GM12878 (cell line): ENCODE results near the gene AKAP13. TPM values are rescaled to one million over a fixed set of nuclear protein-coding genes. Genes with fewer than 3 reads are reported as not detected.
A peak's percentile ranks its signal among the peaks of the same experiment; 100 is the strongest.

ENCODE experiments used
- ATAC-seq: fragments of 200-7000 bp; cut with Tn5 transposase; 3 replicates; pipeline ENCODE4 v1.9.1; 2020; ENCODE audit warnings: mild to moderate bottlenecking, moderate library complexity
- BruUV-seq: library from RNA; stranded (reverse); fragments of 400-500 nt; replicated peaks from 2 replicates; lab custom pipeline; 2021; lab: Mats Ljungman, UMichigan
- CTCF ChIA-PET: fragments of 300-600 bp; sonication (Branson Sonifier 250); formaldehyde crosslinking; extraction: SDS; loops from one replicate; lab custom pipeline; 2021; ENCODE audit warnings: inconsistent platforms; lab: Yijun Ruan, JAX
- POLR2A ChIA-PET: fragments of 350-600 bp; formaldehyde crosslinking; extraction: SDS; loops from one replicate; lab custom pipeline; 2021; ENCODE audit warnings: inconsistent platforms; lab: Charles Lee
- RAD21 ChIA-PET: fragments of 300-600 bp; sonication (Branson Sonifier 250); formaldehyde crosslinking; loops from one replicate; lab custom pipeline; 2023; ENCODE audit warnings: antibody characterized with exemption; ENCODE audit not compliant: unreplicated experiment; lab: Charles Lee
- SMC1A ChIA-PET: fragments of 300-600 bp; sonication (Branson Sonifier 250); formaldehyde crosslinking; loops from one replicate; lab custom pipeline; 2023; ENCODE audit not compliant: unreplicated experiment, uncharacterized antibody; lab: Charles Lee
- DNase-seq: peaks from one replicate; pipeline ENCODE4 v3.0.0-alpha.2; 2011; ENCODE audit warnings: low read depth, low spot score
- FAIRE-seq: peaks from 3 replicates; lab custom pipeline; 2011; peaks lifted over from hg19 to GRCh38; lab: Jason Lieb, UNC
- H2AFZ ChIP-seq: 2 replicates; pipeline ENCODE4 v1.6.0; 2011; ENCODE audit warnings: low read depth, low read length, control low read depth; ENCODE audit not compliant: control insufficient read depth
- H3K27ac ChIP-seq: 2 replicates; pipeline ENCODE4 v1.5.1; 2011; ENCODE audit warnings: control low read depth; ENCODE audit not compliant: control insufficient read depth, insufficient read depth
- H3K27me3 ChIP-seq, 2 experiments: replicated peaks in 1 of 2; 2 replicates each; pipeline versions ENCODE4 v1.6.0 to v1.6.1; 2011; ENCODE audit warnings: low read length in 1 of 2; ENCODE audit not compliant: control insufficient read depth in 2 of 2, insufficient read depth in 2 of 2
- H3K36me3 ChIP-seq, 2 experiments: 2 replicates each; pipeline ENCODE4 v1.5.1; 2011; ENCODE audit warnings: low read length in 1 of 2; ENCODE audit not compliant: control insufficient read depth in 2 of 2, insufficient read depth in 2 of 2
- H3K4me1 ChIP-seq: 2 replicates; pipeline ENCODE4 v1.6.1; 2011; ENCODE audit warnings: mild to moderate bottlenecking, low read length, moderate library complexity, mixed read lengths; ENCODE audit not compliant: control insufficient read depth, insufficient read depth
- H3K4me2 ChIP-seq: 2 replicates; pipeline ENCODE4 v1.6.0; 2011; ENCODE audit warnings: control low read depth; ENCODE audit not compliant: control insufficient read depth, insufficient read depth
- H3K4me3 ChIP-seq: fragments of 200-600 bp; sonication (generic); 2 replicates; pipeline ENCODE4 v1.5.1; 2016
- H3K79me2 ChIP-seq: 2 replicates; pipeline ENCODE4 v1.6.0; 2011; ENCODE audit warnings: low read length; ENCODE audit not compliant: control insufficient read depth, insufficient read depth
- H3K9ac ChIP-seq: 2 replicates; pipeline ENCODE4 v1.8.0; 2011; ENCODE audit warnings: low read length, control low read depth, mixed read lengths; ENCODE audit not compliant: control insufficient read depth, insufficient read depth
- H3K9me3 ChIP-seq: replicated peaks from 3 replicates; pipeline ENCODE4 v1.5.1; 2011; ENCODE audit warnings: mild to moderate bottlenecking, low read length; ENCODE audit not compliant: control insufficient read depth, insufficient read depth
- H4K20me1 ChIP-seq: 2 replicates; pipeline ENCODE4 v1.6.0; 2011; ENCODE audit not compliant: control insufficient read depth, insufficient read depth
- BCL11A ChIP-seq: IDR thresholded peaks from 2 replicates; pipeline ENCODE4 v1.6.1; 2011; ENCODE audit warnings: low read depth, low read length
- ZNF207 ChIP-seq: fragments of 450-650 bp; IDR thresholded peaks from 2 replicates; pipeline ENCODE4 v1.6.1; 2014; ENCODE audit warnings: antibody characterized with exemption, mild to moderate bottlenecking, borderline replicate concordance
- WGBS: methylation state at CpG from one replicate; pipeline ENCODE4 v1.1.6; 2016; ENCODE audit warnings: low lambda C conversion rate; ENCODE audit not compliant: insufficient replicate concordance, insufficient coverage; ENCODE audit errors: missing lambda C conversion rate; 5-methylcytosine and 5-hydroxymethylcytosine counted together
- in situ Hi-C: fragments of 300-500 bp; cut with MboI; formaldehyde crosslinking; loops from 9 replicates; pipeline ENCODE4 v1.14.3; 2018; ENCODE audit warnings: mixed read lengths
- intact Hi-C: fragments of 100-400 bp; cut with micrococcal nuclease; formaldehyde crosslinking; loops from one replicate; pipeline ENCODE4 v1.14.2; 2022; ENCODE audit not compliant: unreplicated experiment
- polyA plus RNA-seq, 11 experiments: library from polyadenylated mRNA; depleted of rRNA in 4 of 11; unstranded in 6 of 11; stranded (reverse) in 5 of 11; fragments of >200 nt; fragmentation: Nextera tagmentation in 4 of 11; fragmentation: Illumina TruSeq in 1 of 11; extraction: Ambion mirVana in 4 of 11; extraction: Trizol in 1 of 11; gene quantifications; 1 replicate in 1 of 11; 2 replicates in 10 of 11; pipeline versions ENCODE4 v1.2.1 to v1.2.3, GENCODE V29; 2011 to 2016; ENCODE audit warnings: inconsistent platforms in 2 of 11, missing spikeins in 2 of 11, low read depth in 1 of 11
- total RNA-seq, 4 experiments: library from RNA; depleted of rRNA in 3 of 4; stranded (reverse); fragments of >200 nt in 3 of 4; fragmentation: Illumina TruSeq in 1 of 4; extraction: Trizol in 1 of 4; gene quantifications; 2 replicates each; pipeline versions ENCODE4 v1.2.1 to v1.2.3, GENCODE V29; 2013 to 2021
- TF ChIP-seq, protein P1 (sequence below): fragments of 450-650 bp; IDR thresholded peaks from 2 replicates; pipeline ENCODE4 v1.6.1; 2017; ENCODE audit warnings: mild to moderate bottlenecking, moderate library complexity
- TF ChIP-seq, protein P2 (sequence below): IDR thresholded peaks from 2 replicates; pipeline ENCODE4 v1.6.1; 2011; ENCODE audit warnings: low read depth, low read length, improper control_type of control experiment, borderline replicate concordance

The AKAP13 gene
- total and polyA plus RNA-seq, 10 of the 15 experiments (the other 5 are each of a cell fraction or from before 2014, with no cell fraction given) = 14.4 to 74.9 (median 55.1) TPM

DNA sequence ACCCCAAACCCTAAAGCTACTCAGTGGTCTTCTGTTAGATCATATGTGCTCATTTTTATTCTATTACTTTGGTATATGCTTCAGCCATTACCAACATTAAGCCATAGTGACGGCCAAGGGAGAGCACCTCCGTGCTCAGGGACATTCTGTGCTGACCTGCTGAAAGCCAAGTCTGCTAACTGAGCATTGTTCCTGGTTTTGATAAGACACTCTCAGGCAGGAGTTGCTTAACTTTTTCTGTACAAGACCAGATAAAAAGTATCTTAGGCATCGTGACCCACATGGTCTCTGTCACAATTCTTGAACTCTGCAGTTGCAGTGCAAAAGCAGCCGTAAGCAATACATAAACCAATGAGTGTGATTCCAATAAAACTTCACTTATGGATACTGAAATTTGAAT is 313.7 kb downstream of the AKAP13 start:
- ChIA-PET SMC1A (interaction anchor here (1.1 to 9.5 kb wide), 10 partner anchors 9 to 282 kb away, joined by 3 to 311 read pairs (median 6); no protein-coding TSS in a partner anchor), POLR2A (interaction anchor here (0.9 to 7.6 kb wide), 3 partner anchors 9 to 17 kb away, joined by 7 to 217 read pairs (median 86); no protein-coding TSS in a partner anchor), CTCF (interaction anchor here (1.6 to 9.1 kb wide), 3 partner anchors 11 to 78 kb away, joined by 4 to 93 read pairs (median 59); no protein-coding TSS in a partner anchor), RAD21 (interaction anchor here (1.0 to 8.0 kb wide), 4 partner anchors 8 to 21 kb away, joined by 3 to 173 read pairs (median 26); no protein-coding TSS in a partner anchor)
- no peak overlapping the region for H2AFZ ChIP-seq
- WGBS = 84% methylated on average over 4 of the region's 4 CpGs
- TF ChIP-seq ZNF207 (no peak), BCL11A (no peak)
- TF ChIP-seq, protein P1, sequence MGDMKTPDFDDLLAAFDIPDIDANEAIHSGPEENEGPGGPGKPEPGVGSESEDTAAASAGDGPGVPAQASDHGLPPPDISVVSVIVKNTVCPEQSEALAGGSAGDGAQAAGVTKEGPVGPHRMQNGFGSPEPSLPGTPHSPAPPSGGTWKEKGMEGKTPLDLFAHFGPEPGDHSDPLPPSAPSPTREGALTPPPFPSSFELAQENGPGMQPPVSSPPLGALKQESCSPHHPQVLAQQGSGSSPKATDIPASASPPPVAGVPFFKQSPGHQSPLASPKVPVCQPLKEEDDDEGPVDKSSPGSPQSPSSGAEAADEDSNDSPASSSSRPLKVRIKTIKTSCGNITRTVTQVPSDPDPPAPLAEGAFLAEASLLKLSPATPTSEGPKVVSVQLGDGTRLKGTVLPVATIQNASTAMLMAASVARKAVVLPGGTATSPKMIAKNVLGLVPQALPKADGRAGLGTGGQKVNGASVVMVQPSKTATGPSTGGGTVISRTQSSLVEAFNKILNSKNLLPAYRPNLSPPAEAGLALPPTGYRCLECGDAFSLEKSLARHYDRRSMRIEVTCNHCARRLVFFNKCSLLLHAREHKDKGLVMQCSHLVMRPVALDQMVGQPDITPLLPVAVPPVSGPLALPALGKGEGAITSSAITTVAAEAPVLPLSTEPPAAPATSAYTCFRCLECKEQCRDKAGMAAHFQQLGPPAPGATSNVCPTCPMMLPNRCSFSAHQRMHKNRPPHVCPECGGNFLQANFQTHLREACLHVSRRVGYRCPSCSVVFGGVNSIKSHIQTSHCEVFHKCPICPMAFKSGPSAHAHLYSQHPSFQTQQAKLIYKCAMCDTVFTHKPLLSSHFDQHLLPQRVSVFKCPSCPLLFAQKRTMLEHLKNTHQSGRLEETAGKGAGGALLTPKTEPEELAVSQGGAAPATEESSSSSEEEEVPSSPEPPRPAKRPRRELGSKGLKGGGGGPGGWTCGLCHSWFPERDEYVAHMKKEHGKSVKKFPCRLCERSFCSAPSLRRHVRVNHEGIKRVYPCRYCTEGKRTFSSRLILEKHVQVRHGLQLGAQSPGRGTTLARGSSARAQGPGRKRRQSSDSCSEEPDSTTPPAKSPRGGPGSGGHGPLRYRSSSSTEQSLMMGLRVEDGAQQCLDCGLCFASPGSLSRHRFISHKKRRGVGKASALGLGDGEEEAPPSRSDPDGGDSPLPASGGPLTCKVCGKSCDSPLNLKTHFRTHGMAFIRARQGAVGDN = peak; percentile 21
- TF ChIP-seq, protein P2, sequence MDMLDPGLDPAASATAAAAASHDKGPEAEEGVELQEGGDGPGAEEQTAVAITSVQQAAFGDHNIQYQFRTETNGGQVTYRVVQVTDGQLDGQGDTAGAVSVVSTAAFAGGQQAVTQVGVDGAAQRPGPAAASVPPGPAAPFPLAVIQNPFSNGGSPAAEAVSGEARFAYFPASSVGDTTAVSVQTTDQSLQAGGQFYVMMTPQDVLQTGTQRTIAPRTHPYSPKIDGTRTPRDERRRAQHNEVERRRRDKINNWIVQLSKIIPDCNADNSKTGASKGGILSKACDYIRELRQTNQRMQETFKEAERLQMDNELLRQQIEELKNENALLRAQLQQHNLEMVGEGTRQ = no peak
- in situ Hi-C loops (no loop called here), intact Hi-C loops (loop anchor here (5.0 to 10.0 kb wide), 4 partner anchors 47 to 309 kb away; partner anchors contain the start of gene AKAP13)
- FAIRE-seq = no peak
- H4K20me1 ChIP-seq = no peaks in the 10 kb centered on the region
- H3K4me3 ChIP-seq = no peak overlapping the region
- ATAC-seq = 0 out of 3 replicates have a peak, but pooled peaks have one; percentile 2
- H3K4me2 ChIP-seq = peak overlapping the region; percentile 89; the same call in 1 of the 2 replicates
- BruUV-seq = no TSS peak
- H3K79me2 ChIP-seq = peaks cover 58% of the 10 kb centered on the region
- H3K4me1 ChIP-seq = peaks cover 42% of the 10 kb centered on the region
- DNase-seq = no peak
- peak overlapping the region; percentile 92 for H3K9ac ChIP-seq
- no peaks in the 10 kb centered on the region for H3K27me3 ChIP-seq
- peak overlapping the region; percentile 97 for H3K27ac ChIP-seq
- H3K9me3 ChIP-seq = no peaks in the 10 kb centered on the region
- peaks cover 0 to 12% of the 10 kb centered on the region in 2 experiments; a peak in 2 of 4 replicates for H3K36me3 ChIP-seq
